ENCODE data around the gene COX6B2.

Gene COX6B2

GRCh38 chr19:55362174-55362989 lies 7.9 kb upstream of the COX6B2 start:
- no peak for DNase-seq (ENCODE audit: low spot score)

GRCh38 chr19:55360902-55361301 lies 6.4 kb upstream of the COX6B2 start:
- DNase-seq (ENCODE audit: low spot score), result no peak

- DNase-seq (ENCODE audit: low spot score), result no peak
These were observed 4.7 kb upstream of the COX6B2 start for GRCh38 chr19:55358943-55359908.

- DNase-seq (ENCODE audit: low spot score), result no peak
These were observed 4.0 kb upstream of the COX6B2 start for GRCh38 chr19:55358493-55358892.

- no peak for DNase-seq (ENCODE audit: low spot score)
These were observed 798 bp upstream of the COX6B2 start for GRCh38 chr19:55355213-55355821.

- DNase-seq (ENCODE audit: low spot score), result peak; percentile 86
These were observed 469 bp downstream of the COX6B2 start for GRCh38 chr19:55353803-55354697.

GRCh38 chr19:55353356-55353802 lies 1.1 kb downstream of the COX6B2 start:
- no peak for DNase-seq (ENCODE audit: low spot score)

GRCh38 chr19:55352549-55353145 lies 1.9 kb downstream of the COX6B2 start:
- DNase-seq (ENCODE audit: low spot score), result no peak

- DNase-seq (ENCODE audit: low spot score), result no peak
These were observed 2.5 kb downstream of the COX6B2 start for GRCh38 chr19:55352040-55352439.

GRCh38 chr19:55350620-55351315 lies 3.8 kb downstream of the COX6B2 start:
- DNase-seq (ENCODE audit: low spot score), result no peak

GRCh38 chr19:55348317-55349034 lies 6.0 kb downstream of the COX6B2 start:
- DNase-seq (ENCODE audit: low spot score), result no peak

GRCh38 chr19:55347442-55348009 lies 7.0 kb downstream of the COX6B2 start:
- no peak for DNase-seq (ENCODE audit: low spot score)

GRCh38 chr19:55346725-55347441 lies 7.6 kb downstream of the COX6B2 start:
- no peak for DNase-seq (ENCODE audit: low spot score)

- DNase-seq (ENCODE audit: low spot score), result no peak
These were observed 8.4 kb downstream of the COX6B2 start for GRCh38 chr19:55345818-55346724.

GRCh38 chr19:55345101-55345817 lies 9.3 kb downstream of the COX6B2 start:
- no peak for DNase-seq (ENCODE audit: low spot score)

GRCh38 chr19:55344444-55344843 lies 10.1 kb downstream of the COX6B2 start:
- DNase-seq (ENCODE audit: low spot score), result no peak
